ENCODE measurements around the gene NCBP2. TPM values are rescaled to one million over a fixed set of nuclear protein-coding genes. Genes with fewer than 3 reads are reported as not detected.
"Not testable (repeated sequence)": the region's sequence is repeated elsewhere in the genome, so short reads cannot be mapped to it uniquely, and the experiment has no call there.

Gene NCBP2
- polyA plus RNA-seq, 3 donors, result 20.1 to 74.8 (median 49.0) TPM

DNA sequence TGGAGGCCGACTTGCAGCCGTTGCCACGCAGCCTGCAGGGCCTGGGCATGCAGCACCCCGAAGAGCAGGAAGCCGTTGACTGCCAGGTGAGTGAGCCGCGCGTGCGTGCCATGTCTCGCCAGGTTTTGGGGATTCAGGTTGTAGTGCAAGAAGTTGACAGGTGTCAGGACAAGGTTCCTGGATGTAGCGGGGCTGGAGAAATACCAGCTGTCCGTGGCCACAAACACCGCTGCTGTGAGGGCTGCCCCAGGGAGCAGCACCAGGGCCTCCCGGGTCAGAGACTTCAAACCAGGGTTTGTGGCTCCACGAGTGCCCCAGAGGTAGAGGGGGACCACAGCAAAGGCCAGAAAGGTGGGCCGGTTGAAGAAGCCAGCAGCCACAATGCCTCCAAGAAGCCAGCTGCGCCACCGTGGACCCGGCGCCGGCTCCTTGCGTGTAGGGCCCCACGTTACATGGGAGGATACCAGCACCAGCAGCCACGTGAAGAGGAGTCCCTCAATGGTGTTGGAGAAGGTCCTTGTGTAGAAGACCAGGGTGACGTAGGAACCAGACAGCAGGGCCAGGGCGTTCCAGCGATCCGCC is 5.6 kb upstream of the NCBP2 start:
- H3K27ac ChIP-seq (ENCODE audit: low read depth, low read length), result no peak overlapping the region
- 83 to 87% (median 87%) methylated on average over 28 of the region's 28 CpGs for WGBS, 3 donors

DNA sequence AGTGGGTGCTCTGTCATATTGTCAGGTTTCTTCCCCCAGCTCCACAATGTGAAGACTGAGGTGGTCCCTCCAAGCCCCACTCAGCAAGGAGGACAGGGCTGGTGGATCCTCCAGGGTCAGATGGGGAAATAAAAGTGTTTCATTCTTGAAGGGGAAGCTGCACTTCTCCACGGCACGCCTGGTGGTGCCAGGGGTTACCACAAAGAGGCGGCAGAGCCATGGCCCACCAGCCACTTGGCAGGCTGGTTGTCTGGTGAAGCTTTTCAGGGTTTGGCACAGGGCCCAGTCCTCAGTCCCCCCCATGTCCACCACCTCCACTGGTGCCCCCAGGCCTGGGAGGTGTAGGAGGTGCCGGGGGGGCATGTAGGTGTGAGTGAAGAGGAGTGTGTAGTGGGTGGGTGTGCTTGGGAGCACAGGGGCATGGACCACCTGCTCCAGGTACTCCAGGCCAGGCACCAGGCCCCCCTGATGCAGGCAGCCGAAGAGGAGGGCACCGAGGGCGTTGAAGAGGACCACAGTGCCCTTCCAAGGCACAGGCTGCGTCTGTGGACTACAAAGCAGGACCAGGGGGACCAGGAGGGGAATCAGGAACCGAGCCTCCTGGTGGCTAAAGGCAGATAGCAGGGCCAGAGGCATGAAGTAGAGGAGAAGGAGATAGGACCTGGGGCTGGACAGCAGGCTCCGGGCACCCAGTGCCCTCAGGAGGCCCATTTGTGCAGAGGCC is 5.0 kb upstream of the NCBP2 start:
- no peak overlapping the region for H3K27ac ChIP-seq (ENCODE audit: low read depth, low read length)
- WGBS, 3 donors, result 74 to 82% (median 77%) methylated on average over 10 of the region's 10 CpGs

DNA sequence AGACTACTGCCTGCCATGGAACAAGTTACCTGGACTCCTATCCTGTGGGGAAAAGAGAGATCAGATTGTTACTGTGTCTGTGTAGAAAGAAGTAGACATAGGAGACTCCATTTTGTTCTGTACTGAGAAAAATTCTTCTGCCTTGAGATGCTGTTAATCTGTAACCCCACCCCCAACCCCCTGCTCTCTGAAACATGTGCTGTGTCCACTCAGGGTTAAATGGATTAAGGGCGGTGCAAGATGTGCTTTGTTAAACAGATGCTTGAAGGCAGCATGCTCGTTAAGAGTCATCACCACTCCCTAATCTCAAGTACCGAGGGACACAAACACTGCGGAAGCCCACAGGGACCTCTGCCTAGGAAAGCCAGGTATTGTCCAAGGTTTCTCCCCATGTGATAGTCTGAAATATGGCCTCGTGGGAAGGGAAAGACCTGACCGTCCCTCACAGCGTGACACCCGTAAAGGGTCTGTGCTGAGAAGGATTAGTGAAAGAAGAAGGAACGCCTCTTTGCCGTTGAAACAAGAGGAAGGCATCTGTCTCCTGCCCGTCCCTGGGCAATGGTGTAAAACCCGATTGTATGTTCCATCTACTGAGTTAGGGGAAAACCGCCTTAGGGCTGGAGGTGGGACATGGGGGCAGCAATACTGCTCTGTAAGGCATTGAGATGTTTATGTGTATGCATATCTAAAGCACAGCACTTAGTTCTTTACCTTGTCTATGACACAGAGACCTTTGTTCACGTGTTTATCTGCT is 1.9 kb upstream of the NCBP2 start:
- H3K27ac ChIP-seq (ENCODE audit: low read depth, low read length), result not testable (repeated sequence)
- WGBS, 3 donors, result 64 to 81% (median 69%) methylated on average over 13 to 14 of the region's 14 CpGs

DNA sequence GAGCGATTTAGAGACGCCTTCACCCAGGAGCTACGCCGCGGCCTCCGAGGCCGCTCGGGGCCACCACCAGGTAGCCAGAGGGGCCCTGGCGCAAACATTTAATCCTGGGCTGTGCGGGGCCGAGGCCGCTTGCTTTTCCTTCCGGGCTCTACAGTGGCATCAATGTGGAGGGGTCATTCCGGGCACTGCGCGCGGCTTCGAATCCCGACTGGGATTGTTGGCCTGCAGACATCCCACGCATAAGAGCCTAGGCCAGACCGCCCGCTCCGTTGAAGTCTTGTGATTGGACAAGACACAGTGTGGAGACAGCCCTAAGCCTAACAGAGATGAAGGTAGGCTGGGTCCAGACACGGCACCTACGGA is 568 bp upstream of the NCBP2 start:
- no peak overlapping the region for H3K27ac ChIP-seq (ENCODE audit: low read depth, low read length)

DNA sequence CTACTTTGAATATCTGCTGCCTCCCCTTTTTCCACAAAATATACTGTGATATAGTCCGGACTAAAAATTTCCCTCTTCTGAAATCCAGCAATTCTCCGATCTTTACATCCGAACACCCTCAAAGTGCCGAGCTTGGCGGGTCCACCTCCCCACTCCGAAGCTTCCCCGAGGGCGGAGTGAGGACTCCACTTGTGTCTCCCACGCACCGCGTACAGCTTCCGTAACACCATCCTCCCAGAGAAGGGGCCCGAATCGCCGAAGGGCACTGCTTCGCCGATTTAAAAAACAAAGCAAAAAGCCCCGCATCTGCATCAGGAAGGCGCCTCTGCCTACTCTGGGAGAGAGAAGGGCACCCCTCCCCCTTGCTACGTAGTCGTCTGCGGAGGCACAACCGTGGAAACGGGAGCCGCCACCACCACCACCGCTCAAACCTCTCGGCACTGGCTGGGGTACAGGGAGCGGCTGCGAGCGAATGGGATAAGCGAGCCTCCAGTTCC is 551 bp downstream of the NCBP2 start:
- H3K27ac ChIP-seq (ENCODE audit: low read depth, low read length), result peak overlapping the region; percentile 70
- WGBS, 3 donors, result 0% methylated on average over 31 of the region's 31 CpGs

More for the DNA sequence above, 568 bp upstream of the NCBP2 start:
- WGBS, 3 donors, result 0 to 1% (median 1%) methylated on average over 25 of the region's 25 CpGs

DNA sequence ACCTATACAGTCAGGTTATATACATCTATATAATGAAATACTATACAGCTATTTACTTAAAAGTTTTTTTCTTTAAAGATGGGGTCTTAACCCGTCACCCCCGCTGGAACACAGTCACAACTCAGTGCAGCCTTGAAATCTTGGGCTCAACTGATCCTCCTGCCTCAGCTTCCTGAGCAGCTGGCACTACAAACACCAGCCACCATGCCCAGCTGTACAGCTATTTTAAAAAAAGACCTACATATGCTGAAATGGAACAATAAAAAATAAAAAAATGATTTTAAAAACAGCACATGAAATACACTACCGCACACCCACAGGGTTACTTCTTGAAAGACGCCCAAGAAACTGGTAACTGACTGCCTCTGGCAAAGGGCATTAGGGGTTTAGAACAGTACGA is 3.8 kb downstream of the NCBP2 start:
- WGBS, 3 donors, result 86 to 92% (median 89%) methylated on average over 5 of the region's 5 CpGs
- no peak overlapping the region for H3K27ac ChIP-seq (ENCODE audit: low read depth, low read length)

DNA sequence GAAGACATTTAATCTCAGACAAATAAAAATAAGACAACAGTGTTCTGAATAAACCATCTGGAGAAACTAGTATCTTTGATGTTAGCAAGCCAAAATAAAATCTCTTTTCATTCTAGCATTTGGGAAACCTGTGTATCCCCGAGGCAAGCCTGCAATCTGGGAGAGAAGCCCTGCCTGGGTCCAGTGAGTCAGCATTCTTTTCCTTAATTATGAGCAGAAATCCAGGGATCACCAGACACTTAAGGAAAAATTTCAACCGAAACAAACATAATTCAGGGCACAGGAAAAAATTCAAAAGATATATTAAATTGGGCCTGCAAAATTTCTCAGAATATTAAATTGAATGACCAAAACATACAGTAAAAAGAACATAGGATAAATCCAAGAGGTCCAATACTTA is 4.2 kb downstream of the NCBP2 start:
- H3K27ac ChIP-seq (ENCODE audit: low read depth, low read length), result no peak overlapping the region
- WGBS, 3 donors, result 83 to 94% (median 86%) methylated on average over 2 of the region's 2 CpGs

DNA sequence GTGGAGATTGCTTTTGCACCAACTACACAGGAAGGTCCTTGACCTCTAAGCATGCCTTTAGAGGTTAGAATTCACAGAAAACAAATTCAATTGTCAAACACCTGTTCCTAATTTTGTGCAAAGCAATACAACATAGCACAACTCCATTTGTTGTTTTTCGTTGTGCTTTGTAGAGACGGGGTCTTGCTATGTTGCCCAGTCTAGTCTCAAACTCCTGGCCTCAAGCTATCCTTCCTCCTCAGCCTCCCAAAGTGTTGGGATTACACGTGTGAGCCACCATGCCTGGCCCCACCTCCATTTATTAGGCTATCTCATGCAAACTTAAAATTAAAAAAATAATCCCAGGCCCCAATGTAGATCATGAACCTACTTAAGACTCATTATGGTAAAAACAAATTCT is 6.0 kb downstream of the NCBP2 start:
- no peak overlapping the region for H3K27ac ChIP-seq (ENCODE audit: low read depth, low read length)
- WGBS, 3 donors, result 86 to 91% (median 91%) methylated on average over 3 of the region's 3 CpGs

DNA sequence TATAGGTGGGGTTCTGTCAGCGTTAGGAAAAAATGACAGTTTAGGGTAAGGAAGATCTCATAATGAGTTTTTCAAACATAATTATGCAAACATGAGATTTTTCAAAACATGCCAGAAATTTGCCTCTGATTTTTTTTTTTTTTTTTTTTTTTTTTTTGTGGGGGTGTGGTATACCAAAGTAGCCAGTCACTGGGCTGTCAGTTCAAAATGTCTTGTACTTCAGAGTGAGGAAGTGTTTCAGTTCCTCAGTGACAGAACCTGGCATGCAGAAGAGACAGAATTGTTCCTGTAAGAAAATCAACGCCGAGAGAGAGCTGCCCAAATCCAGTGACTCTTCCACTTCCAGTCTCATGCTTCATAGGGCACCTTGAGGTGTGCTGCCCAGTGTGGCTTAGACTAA is 9.7 kb downstream of the NCBP2 start:
- H3K27ac ChIP-seq (ENCODE audit: low read depth, low read length), result no peak overlapping the region
- 92 to 94% (median 93%) methylated on average over 3 of the region's 3 CpGs for WGBS, 3 donors

DNA sequence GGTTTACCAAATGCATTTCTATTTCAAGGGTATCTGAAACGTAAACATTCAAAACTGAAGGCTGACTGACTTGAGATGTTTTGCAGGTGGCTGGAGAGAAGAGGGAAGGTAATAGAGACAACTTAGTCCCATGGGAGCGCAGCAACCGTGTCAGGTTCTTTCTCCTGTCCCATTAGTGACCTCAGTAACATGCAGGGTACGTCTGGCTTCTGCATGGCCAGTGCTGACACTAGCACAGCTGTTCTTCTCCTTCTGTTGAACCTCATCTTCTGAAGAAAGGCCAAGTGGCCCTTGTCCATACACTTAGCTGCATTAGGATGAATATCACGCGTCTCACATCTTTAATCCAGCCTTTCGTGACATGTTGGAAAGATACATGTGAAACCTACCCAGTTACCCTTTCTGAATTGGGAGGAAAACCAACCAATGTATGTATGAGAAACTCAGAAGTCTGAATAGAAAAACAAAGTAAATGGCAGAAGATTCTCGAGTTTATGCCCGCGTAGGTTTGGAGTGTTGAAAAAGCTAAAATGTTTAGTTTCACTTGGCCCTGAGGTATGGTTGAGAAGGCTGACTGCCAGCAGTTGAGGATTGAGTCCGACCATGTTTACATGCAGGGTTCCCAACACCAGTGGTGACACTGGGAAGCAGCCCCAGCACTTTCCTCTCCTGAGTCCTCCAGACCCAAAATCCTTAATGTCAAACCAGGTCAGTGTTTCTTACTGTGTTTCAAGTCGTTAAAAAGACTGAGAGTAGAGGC is 10.3 kb downstream of the NCBP2 start:
- H3K27ac ChIP-seq (ENCODE audit: low read depth, low read length), result no peak overlapping the region
- WGBS, 3 donors, result 89 to 90% (median 89%) methylated on average over 12 of the region's 12 CpGs

DNA sequence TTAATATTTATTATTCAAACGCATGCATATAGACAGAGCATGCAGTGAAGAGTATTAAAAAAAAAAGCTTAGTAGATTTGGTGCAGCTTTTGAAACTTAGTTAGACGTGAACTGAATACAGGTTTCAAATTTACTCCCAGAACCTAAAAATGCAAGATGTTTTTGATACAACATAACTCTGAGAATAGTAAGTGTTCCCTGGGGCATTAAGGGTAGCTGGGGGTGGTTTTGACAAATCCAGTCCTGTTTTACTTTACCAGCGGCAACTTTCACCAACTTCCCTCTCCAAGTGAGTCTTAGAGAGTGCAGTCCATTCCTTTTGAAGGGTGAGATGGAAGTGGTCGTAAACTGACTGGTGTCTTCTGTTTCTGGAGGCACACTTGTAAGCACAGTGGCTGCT is 11.2 kb downstream of the NCBP2 start:
- H3K27ac ChIP-seq (ENCODE audit: low read depth, low read length), result no peak overlapping the region
- 89 to 95% (median 89%) methylated on average over 4 of the region's 4 CpGs for WGBS, 3 donors

DNA sequence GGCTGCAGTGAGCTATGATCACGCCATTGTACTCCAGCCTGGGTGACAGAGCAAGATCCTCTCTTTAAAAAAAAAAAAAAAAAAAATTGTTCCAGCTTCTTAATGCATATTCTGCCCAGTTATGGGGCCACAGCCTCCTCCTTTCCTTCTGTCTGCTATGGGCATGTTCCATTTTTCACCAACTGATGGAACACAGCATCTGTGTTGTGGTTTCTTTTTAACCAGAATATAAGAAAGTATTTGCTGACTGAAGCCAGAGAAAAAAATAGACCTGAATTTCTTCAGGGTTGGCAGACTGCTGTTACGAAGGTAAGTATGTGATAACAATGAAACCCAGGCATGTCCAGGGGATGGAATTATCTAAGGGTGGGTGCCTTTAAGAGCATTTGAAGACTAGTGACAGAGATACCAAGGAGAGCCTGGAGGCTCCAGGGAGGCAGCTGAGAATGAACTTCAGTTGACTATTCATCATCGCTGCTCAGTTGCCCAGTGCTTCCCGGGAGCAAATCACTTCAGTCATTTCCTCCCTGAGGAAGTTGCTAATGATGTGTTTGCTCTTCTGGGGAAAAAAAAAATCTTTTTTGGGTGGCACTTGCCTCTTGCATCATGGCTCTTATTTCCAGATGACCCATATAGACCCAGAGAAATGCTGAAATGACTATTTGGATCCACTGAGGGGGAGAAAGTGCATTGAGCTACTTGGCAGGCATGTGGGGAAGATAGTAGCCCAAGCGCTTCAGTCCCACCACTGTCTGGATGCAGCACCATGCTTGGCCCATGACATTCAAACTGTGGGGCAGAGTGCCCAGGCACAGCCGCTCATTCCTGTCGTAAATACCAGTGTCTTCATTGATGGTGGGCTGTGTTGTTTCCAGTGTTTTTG is 14.5 kb downstream of the NCBP2 start:
- H3K27ac ChIP-seq (ENCODE audit: low read depth, low read length), result no peak overlapping the region
- WGBS, 3 donors, result 88 to 95% (median 94%) methylated on average over 7 of the region's 7 CpGs

DNA sequence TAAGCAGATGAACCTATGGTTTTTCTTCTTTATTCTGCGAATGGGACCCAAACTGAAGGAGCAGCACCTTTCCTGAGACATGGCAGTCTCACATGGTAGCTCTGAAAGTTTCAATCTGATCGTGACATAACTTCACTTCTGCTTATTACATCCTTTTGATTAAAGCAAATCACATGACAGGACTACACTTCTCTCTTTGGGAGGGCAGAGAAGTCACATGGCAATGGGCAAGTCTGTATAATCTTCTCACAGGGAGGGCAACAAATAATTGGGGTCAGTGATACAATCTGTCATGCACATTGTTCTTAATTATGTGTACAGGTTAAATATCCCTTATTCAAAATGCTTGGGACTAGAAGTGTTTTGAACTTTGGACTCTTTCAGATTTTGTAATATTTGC is 21.6 kb downstream of the NCBP2 start:
- no peak overlapping the region for H3K27ac ChIP-seq (ENCODE audit: low read depth, low read length)
- 59 to 65% (median 65%) methylated on average over 2 of the region's 2 CpGs for WGBS, 3 donors

DNA sequence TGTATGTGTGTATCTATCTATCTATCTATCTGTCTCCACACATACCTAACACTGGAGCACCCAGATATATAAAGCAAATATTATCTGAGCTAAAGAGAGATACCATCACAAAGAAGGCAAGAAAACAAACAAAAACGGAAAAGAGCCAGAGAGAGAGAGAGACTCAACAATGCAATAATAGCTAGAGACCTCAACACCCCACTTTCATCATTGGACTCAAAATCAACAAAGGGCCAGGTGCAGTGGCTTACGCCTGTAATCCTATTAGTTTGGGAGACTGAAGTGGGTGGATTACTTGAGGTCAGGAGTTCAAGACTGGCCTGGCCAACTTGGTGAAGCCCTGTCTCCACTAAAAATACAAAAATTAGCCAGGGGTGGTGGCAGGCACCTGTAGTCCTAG is 23.4 kb downstream of the NCBP2 start:
- 72 to 94% (median 83%) methylated on average over 2 of the region's 2 CpGs for WGBS, 3 donors
- H3K27ac ChIP-seq (ENCODE audit: low read depth, low read length), result no peak overlapping the region

DNA sequence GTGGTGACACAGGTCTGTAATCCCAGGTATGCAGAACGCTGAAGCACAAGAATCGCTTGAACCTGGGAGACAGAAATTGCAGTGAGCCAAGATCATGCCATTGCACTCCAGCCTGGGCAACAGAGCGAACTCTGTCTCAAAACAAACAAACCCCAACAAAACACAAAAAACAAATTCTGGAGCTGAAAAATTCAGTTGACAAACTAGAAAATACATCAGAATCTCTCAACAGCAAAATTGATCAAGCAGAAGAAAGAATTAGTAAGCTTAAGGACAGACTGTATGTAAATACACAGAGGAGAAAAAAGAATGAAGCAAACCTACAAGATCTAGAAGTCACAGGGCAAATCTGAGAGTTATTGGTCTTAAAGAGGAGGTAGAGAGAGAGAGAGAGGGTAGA is 25.3 kb downstream of the NCBP2 start:
- WGBS, 3 donors, result 99 to 100% (median 99%) methylated on average over 3 of the region's 3 CpGs
- H3K27ac ChIP-seq (ENCODE audit: low read depth, low read length), result no peak overlapping the region

DNA sequence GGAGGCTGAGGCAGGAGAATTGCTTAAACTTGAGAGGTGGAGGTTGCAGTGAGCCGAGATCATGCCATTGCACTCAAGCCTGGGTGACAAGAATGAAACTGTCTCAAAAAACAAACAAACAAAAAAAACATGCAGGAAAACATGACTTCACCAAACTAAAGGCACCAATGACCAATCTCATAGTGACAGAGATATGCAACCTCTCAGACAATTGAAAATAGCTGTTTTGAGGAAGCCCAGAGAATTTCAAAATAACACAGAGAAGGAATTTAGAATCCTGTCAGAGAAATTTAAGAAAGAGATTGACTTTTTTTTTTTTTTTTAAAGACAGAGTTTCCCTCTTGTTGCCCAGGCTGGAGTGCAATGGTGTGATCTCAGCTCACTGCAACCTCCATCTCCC is 26.1 kb downstream of the NCBP2 start:
- no peak overlapping the region for H3K27ac ChIP-seq (ENCODE audit: low read depth, low read length)
- WGBS, 3 donors, result 88 to 98% (median 96%) methylated on average over 1 of the region's 1 CpG

DNA sequence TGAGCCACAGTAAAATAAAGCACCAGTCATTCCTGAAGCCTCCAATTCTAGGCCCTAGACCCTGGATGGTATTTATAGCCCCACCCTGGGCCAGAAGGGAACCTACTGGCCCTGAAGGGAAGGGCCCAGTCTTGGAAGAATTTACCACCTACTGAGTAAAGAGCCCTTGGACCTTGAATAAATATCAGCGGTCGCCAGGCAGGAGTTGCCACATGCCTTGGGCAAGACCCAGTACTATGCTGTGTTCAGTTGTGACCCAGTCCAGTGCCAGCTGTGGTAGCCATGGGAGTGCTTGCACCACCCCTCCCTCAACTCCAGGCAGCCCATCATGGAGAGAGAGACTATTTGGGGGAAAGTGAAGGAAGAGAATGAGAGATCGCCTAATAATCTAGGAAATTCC is 27.0 kb downstream of the NCBP2 start:
- WGBS, 3 donors, result 96 to 98% (median 98%) methylated on average over 3 of the region's 3 CpGs
- no peak overlapping the region for H3K27ac ChIP-seq (ENCODE audit: low read depth, low read length)

DNA sequence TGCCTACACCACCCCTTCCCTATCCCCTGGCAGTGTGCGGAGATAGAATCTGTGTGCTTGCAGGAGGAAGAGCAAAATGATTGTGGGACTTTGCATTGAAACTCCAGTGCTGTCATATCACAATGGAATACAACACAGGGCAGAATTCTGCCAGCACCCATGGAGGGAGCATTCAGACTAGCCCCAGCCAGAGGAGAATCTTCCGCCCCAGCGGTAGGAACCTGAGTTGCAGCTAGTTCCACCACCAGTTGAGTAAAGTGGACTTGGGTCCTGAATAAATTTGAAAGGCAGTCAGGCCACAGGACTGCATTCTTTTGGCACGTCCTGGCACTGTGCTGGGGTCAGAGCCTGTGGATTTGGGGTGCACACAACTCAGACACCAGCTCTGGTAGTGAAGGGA is 27.5 kb downstream of the NCBP2 start:
- 95 to 96% (median 96%) methylated on average over 4 of the region's 4 CpGs for WGBS, 3 donors
- no peak overlapping the region for H3K27ac ChIP-seq (ENCODE audit: low read depth, low read length)
